ENCODE results near the gene PCSK6. TPM values are rescaled to one million over a fixed set of nuclear protein-coding genes. Genes with fewer than 3 reads are reported as not detected.

Gene PCSK6
- polyA plus RNA-seq, 3 donors, result 0.05 to 0.10 TPM; not detected in 1

GRCh38 chr15:101497484-101498034 lies 8.1 kb upstream of the PCSK6 start:
- Mint-ChIP-seq H3K4me3 (no peak overlapping the region), H3K36me3 (no peaks in the 10 kb centered on the region), H3K4me1 (peaks cover 25% of the 10 kb centered on the region), H3K9me3 (peaks cover 0 to 3% (median 0%) of the 10 kb centered on the region in 7 donors), H3K27ac (peak overlapping the region in 1 of 7 donors; percentile 46), H3K27me3 (ENCODE audit: low read depth in 3 of 3) (peaks cover 54 to 71% (median 64%) of the 10 kb centered on the region in 3 donors)
- Histone ChIP-seq H3K79me2 (ENCODE audit: insufficient read depth, low read length) (no peaks in the 10 kb centered on the region), H2AFZ (ENCODE audit: insufficient read depth, low read depth, low read length, poor library complexity, severe bottlenecking) (no peak overlapping the region), H3K4me2 (replicated peaks; ENCODE audit: extremely low read depth, low read length, poor library complexity, severe bottlenecking) (no peak overlapping the region), H3K27ac (ENCODE audit: low read depth in 1 of 2, low read length in 2 of 2) (no peak overlapping the region), H3K27me3 (ENCODE audit: control insufficient read depth in 2 of 2, insufficient read depth in 2 of 2, low read length in 2 of 2) (peaks cover 0 to 41% of the 10 kb centered on the region in 2 donors), H3K36me3 (replicated peaks in 1 of 2; ENCODE audit: control insufficient read depth in 1 of 2, insufficient read depth in 2 of 2, low read length in 2 of 2) (no peaks in the 10 kb centered on the region), H3K4me3 (replicated peaks in 1 of 3; ENCODE audit: low read depth in 2 of 3, low read length in 3 of 3) (no peak overlapping the region), H3K4me1 (ENCODE audit: control insufficient read depth in 1 of 2, insufficient read depth in 2 of 2, low read length in 2 of 2) (peaks cover 17 to 19% of the 10 kb centered on the region in 2 donors), H4K20me1 (ENCODE audit: insufficient read depth, low read length) (no peaks in the 10 kb centered on the region), H3K9me3 (replicated peaks in 1 of 2; ENCODE audit: control insufficient read depth in 1 of 2, insufficient read depth in 1 of 2, low read length in 2 of 2) (no peaks in the 10 kb centered on the region), H3K9ac (ENCODE audit: insufficient read depth, low read length, poor library complexity, severe bottlenecking) (no peak overlapping the region)
- 91% methylated on average over 17 of the region's 20 CpGs for WGBS (ENCODE audit: insufficient coverage)
- TF ChIP-seq, protein P1, sequence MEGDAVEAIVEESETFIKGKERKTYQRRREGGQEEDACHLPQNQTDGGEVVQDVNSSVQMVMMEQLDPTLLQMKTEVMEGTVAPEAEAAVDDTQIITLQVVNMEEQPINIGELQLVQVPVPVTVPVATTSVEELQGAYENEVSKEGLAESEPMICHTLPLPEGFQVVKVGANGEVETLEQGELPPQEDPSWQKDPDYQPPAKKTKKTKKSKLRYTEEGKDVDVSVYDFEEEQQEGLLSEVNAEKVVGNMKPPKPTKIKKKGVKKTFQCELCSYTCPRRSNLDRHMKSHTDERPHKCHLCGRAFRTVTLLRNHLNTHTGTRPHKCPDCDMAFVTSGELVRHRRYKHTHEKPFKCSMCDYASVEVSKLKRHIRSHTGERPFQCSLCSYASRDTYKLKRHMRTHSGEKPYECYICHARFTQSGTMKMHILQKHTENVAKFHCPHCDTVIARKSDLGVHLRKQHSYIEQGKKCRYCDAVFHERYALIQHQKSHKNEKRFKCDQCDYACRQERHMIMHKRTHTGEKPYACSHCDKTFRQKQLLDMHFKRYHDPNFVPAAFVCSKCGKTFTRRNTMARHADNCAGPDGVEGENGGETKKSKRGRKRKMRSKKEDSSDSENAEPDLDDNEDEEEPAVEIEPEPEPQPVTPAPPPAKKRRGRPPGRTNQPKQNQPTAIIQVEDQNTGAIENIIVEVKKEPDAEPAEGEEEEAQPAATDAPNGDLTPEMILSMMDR (IDR thresholded peaks at IDR 0.05), result no peak
- DNase-seq, result no peak
- intact Hi-C loops (cut with micrococcal nuclease), result no loop called here

DNA sequence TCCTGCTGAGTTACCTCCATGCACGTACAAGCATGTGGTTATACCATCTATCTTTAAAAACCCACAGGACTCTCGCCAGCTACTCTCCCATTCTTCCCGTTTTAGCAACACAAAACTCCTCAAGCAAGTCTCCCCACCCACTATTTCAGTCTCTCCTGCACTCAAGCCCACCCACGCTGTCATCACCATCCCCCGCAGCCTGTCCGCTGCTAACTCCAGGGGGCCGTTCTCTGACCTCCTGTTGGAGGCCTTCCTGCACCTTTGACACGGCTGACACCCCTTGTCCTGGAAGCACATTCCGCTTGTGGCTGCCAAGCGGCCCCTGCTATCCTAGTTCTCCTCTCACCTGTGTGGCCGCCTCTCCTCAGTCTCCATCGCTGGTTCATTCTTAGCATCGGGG lies 7.5 kb upstream of the PCSK6 start:
- Histone ChIP-seq H3K27me3 (ENCODE audit: control insufficient read depth in 2 of 2, insufficient read depth in 2 of 2, low read length in 2 of 2) (peaks cover 1 to 40% of the 10 kb centered on the region in 2 donors), H4K20me1 (ENCODE audit: insufficient read depth, low read length) (no peaks in the 10 kb centered on the region), H3K27ac (ENCODE audit: low read depth in 1 of 2, low read length in 2 of 2) (no peak overlapping the region), H3K79me2 (ENCODE audit: insufficient read depth, low read length) (no peaks in the 10 kb centered on the region), H3K4me1 (ENCODE audit: control insufficient read depth in 1 of 2, insufficient read depth in 2 of 2, low read length in 2 of 2) (peaks cover 16 to 18% of the 10 kb centered on the region in 2 donors), H3K4me3 (replicated peaks in 1 of 3; ENCODE audit: low read depth in 2 of 3, low read length in 3 of 3) (no peak overlapping the region), H3K4me2 (replicated peaks; ENCODE audit: extremely low read depth, low read length, poor library complexity, severe bottlenecking) (no peak overlapping the region), H2AFZ (ENCODE audit: insufficient read depth, low read depth, low read length, poor library complexity, severe bottlenecking) (no peak overlapping the region), H3K36me3 (replicated peaks in 1 of 2; ENCODE audit: control insufficient read depth in 1 of 2, insufficient read depth in 2 of 2, low read length in 2 of 2) (no peaks in the 10 kb centered on the region), H3K9me3 (replicated peaks in 1 of 2; ENCODE audit: control insufficient read depth in 1 of 2, insufficient read depth in 1 of 2, low read length in 2 of 2) (no peaks in the 10 kb centered on the region), H3K9ac (ENCODE audit: insufficient read depth, low read length, poor library complexity, severe bottlenecking) (no peak overlapping the region)
- Mint-ChIP-seq H3K4me1 (peaks cover 25% of the 10 kb centered on the region), H3K9me3 (peaks cover 0 to 3% (median 0%) of the 10 kb centered on the region in 7 donors), H3K27me3 (ENCODE audit: low read depth in 3 of 3) (peaks cover 55 to 73% (median 66%) of the 10 kb centered on the region in 3 donors), H3K36me3 (no peaks in the 10 kb centered on the region), H3K4me3 (no peak overlapping the region), H3K27ac (peak overlapping the region in 1 of 7 donors; percentile 26)
- no peak for DNase-seq
- 79% methylated on average over 13 of the region's 13 CpGs for WGBS (ENCODE audit: insufficient coverage)
- intact Hi-C loops (cut with micrococcal nuclease), result no loop called here
- TF ChIP-seq, protein P1 (IDR thresholded peaks at IDR 0.05), result no peak

Measured in CD14-positive monocyte (primary cell).